Progenitor cell of endocrine pancreas (in vitro differentiated cells): ENCODE results near the gene RRAD. TPM values are rescaled to one million over a fixed set of nuclear protein-coding genes. Genes with fewer than 3 reads are reported as not detected.

Experiments
- DNase-seq: peaks from one replicate; pipeline ENCODE4 v3.0.0; 2021; ENCODE audit warnings: low spot score; ENCODE audit not compliant: unreplicated experiment
- H3K27ac Mint-ChIP-seq: 2 replicates; pipeline ENCODE4 v1.8.0; 2021; ENCODE audit warnings: mild to moderate bottlenecking, moderate library complexity, mixed read lengths
- H3K27me3 Mint-ChIP-seq: 2 replicates; pipeline ENCODE4 v1.8.0; 2021; ENCODE audit warnings: mixed read lengths
- H3K36me3 Mint-ChIP-seq: 2 replicates; pipeline ENCODE4 v1.8.0; 2022; ENCODE audit warnings: mixed read lengths; ENCODE audit not compliant: insufficient read depth
- H3K4me1 Mint-ChIP-seq: 2 replicates; pipeline ENCODE4 v1.8.0; 2021; ENCODE audit warnings: low read depth, mixed read lengths
- H3K4me3 Mint-ChIP-seq: 2 replicates; pipeline ENCODE4 v1.8.0; 2021; ENCODE audit warnings: low read depth, mild to moderate bottlenecking, moderate library complexity, mixed read lengths
- H3K9me3 Mint-ChIP-seq: 2 replicates; pipeline ENCODE4 v1.8.0; 2021; ENCODE audit warnings: low read depth, mixed read lengths
- total RNA-seq: library from RNA; stranded (reverse); gene quantifications from 2 replicates; pipeline ENCODE4 v1.2.1, GENCODE V29; 2021
- TF ChIP-seq, protein P1 (sequence below): fragments of 200-600 bp; sonication (generic); IDR thresholded peaks from one replicate; pipeline ENCODE4 v1.5.0; 2021; ENCODE audit warnings: antibody characterized with exemption, mild to moderate bottlenecking; ENCODE audit not compliant: unreplicated experiment

Gene RRAD
- total RNA-seq, 1 donor from 2014 or later, result 0.36 TPM

DNA sequence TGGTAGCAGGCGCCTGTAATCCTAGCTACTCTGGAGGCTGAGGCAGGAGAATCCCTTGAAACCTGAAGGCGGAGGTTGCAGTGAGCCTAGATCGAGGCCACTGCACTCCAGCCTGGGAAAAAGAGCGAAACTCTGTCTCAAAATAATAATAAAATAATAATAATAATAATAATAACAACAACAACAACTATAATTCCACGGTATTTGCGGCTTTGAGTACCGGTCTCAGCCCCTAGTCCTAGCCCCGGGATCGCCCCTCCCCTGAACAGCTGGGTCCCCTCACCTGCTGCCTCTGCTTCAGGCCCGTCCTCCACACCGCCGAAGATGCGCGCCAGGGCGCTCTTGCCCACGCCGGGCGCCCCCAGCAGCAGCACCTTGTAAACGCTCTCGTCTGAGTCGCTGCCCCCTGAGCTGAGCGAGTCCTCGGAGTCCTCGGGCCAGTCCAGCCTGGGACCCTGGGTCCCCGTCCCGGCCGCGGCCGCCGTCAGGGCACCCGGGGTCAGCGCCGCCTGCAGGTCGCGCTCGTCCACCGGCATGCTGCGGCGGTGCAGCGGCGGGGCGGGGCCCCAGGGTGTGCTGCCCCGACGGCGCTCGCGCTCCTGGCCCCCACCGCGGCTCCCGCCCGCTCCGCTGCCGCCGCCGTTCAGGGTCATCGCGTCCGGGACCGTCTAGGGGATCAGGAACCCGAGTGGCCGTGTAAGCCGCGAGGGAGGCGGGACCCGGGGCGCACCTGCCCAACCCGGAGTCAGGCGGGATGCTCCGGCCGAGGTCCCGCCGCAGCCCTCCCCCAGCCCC, 611 bp downstream of the RRAD start:
- TF ChIP-seq, protein P1, sequence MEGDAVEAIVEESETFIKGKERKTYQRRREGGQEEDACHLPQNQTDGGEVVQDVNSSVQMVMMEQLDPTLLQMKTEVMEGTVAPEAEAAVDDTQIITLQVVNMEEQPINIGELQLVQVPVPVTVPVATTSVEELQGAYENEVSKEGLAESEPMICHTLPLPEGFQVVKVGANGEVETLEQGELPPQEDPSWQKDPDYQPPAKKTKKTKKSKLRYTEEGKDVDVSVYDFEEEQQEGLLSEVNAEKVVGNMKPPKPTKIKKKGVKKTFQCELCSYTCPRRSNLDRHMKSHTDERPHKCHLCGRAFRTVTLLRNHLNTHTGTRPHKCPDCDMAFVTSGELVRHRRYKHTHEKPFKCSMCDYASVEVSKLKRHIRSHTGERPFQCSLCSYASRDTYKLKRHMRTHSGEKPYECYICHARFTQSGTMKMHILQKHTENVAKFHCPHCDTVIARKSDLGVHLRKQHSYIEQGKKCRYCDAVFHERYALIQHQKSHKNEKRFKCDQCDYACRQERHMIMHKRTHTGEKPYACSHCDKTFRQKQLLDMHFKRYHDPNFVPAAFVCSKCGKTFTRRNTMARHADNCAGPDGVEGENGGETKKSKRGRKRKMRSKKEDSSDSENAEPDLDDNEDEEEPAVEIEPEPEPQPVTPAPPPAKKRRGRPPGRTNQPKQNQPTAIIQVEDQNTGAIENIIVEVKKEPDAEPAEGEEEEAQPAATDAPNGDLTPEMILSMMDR, result peak; percentile 60
- Mint-ChIP-seq H3K4me1 (no peaks in the 10 kb centered on the region), H3K4me3 (no peak overlapping the region), H3K27me3 (peaks cover 63% of the 10 kb centered on the region), H3K36me3 (no peaks in the 10 kb centered on the region), H3K9me3 (no peaks in the 10 kb centered on the region), H3K27ac (no peak overlapping the region)
- DNase-seq, result peak; percentile 47

DNA sequence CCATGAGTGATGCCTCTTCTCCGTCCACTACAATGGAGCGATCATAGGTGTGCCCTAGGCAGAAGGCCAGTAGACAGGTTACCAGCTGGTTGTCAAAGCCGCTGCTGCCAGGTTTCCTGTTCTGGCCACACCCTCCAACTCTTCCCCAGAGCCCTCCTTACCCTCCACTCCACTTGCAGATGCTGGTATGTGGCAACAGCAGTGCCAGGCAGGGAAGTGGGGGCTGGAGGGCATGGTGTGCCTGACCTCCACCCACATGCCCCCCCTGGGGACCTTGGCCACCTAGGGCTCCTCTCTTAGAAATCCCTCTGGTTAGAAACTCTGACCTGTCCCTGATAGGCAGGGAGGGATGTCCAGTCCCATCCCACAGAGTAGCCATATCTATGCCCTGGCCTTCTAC, 1.5 kb downstream of the RRAD start:
- Mint-ChIP-seq H3K4me1 (peaks cover 2% of the 10 kb centered on the region), H3K27ac (no peak overlapping the region), H3K9me3 (no peaks in the 10 kb centered on the region), H3K4me3 (no peak overlapping the region), H3K36me3 (no peaks in the 10 kb centered on the region), H3K27me3 (peaks cover 67% of the 10 kb centered on the region)
- TF ChIP-seq, protein P1, result no peak
- DNase-seq, result no peak

DNA sequence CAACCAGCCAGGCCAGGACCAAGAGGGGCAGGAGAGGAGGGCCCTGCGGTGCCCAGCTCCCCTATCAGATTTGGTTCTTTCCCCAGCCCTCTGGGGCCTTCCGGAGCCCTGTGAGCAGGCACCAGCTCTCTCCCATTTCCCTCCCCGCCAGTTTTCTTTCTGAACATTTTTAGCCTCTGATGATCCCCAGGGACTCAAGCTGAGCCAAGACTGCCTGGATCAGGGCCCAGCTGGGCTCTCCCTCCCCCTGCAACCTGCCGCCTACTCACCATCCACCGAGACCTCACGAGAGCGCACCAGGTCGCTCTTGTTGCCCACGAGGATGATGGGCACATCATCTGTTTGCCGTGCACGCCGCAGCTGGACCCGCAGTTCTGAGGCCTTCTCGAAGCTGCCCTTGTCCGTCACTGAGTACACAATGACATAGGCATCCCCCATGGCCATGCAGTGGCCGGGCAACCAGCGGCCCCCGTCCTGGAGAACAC, 2.0 kb downstream of the RRAD start:
- Mint-ChIP-seq H3K4me3 (no peak overlapping the region), H3K27me3 (peaks cover 67% of the 10 kb centered on the region), H3K4me1 (peaks cover 2% of the 10 kb centered on the region)

DNA sequence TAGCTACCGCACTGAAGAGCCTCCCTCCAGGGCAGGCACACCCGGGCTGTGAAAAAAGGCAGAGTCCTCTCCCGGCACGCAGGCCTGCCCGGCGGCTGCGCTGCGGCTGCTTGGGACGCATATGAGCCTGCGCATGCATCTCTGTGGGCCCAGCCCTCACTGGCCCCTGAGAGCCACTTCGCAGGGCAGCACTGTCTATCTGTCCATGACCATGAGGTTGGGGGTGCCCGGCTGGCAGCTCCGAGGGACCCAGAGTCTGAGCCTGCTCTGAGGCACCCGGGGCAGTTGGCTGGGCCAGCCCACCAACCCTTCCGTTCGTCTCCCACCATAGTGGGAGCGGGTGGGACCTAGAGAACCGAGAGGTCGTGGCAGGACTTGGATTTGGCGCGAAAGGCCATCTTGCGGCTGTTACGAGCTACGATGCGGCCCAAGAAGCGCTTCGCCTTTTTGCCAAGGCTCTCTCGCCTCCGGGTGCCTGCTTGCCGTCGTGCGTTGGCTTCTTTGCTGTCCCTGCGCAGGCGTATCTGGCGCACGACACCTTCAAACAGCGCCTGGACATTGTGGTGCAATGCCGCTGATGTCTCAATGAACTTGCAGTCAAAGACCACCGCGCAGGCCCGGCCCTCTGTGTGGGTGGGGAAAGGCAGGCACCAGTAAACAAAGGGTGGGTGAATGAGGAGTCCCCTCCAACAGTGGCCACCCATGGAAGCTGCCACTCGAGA, 3.4 kb downstream of the RRAD start:
- peaks cover 58% of the 10 kb centered on the region for H3K27me3 Mint-ChIP-seq
- H3K36me3 Mint-ChIP-seq, result no peaks in the 10 kb centered on the region
- no peak for DNase-seq

More for the DNA sequence above, 2.0 kb downstream of the RRAD start:
- H3K36me3 Mint-ChIP-seq, result no peaks in the 10 kb centered on the region
- TF ChIP-seq, protein P1, result no peak
- DNase-seq, result no peak
- H3K9me3 Mint-ChIP-seq, result no peaks in the 10 kb centered on the region
- no peak overlapping the region for H3K27ac Mint-ChIP-seq

More for the DNA sequence above, 3.4 kb downstream of the RRAD start:
- TF ChIP-seq, protein P1, result no peak
- Mint-ChIP-seq H3K9me3 (no peaks in the 10 kb centered on the region), H3K27ac (no peak overlapping the region), H3K4me3 (no peak overlapping the region), H3K4me1 (peaks cover 2% of the 10 kb centered on the region)
